Measurements from ENCODE around the gene THEM5.
A peak's percentile ranks its signal among the peaks of the same experiment; 100 is the strongest.
"Not testable (repeated sequence)": the region's sequence is repeated elsewhere in the genome, so short reads cannot be mapped to it uniquely, and the experiment has no call there.

THEM5 gene

GRCh38 chr1:151853411-151853943 is at the start of gene THEM5:
Gene THEM5, minus strand, starts transcription at chr1:151853712. Its CDS starts 147 bp downstream, at chr1:151853565.
- H3K4me3 ChIP-seq (ENCODE audit: low read depth, low read length) = no peak within 1 kb of the TSS
- no peak for DNase-seq (ENCODE audit: low read depth, low spot score)
- in situ Hi-C loops (cut with HindIII; ENCODE audit: low sequenced_read_pairs) = no loop called here
- TF ChIP-seq CTCF (IDR thresholded peaks at IDR 0.05; ENCODE audit: low read depth, low read length) = no peak

GRCh38 chr1:151902858-151903257 is 49.3 kb upstream of the THEM5 start:
- no peak overlapping the region for H3K4me3 ChIP-seq (ENCODE audit: low read depth, low read length)
- no peak for TF ChIP-seq CTCF (IDR thresholded peaks at IDR 0.05; ENCODE audit: low read depth, low read length)
- no peak for DNase-seq (ENCODE audit: low read depth, low spot score)
- in situ Hi-C loops (cut with HindIII; ENCODE audit: low sequenced_read_pairs) = loop anchor here (25.0 kb wide), 1 partner anchor 109 kb away; no protein-coding TSS in a partner anchor

- in situ Hi-C loops (cut with HindIII; ENCODE audit: low sequenced_read_pairs) = loop anchor here (25.0 kb wide), 1 partner anchor 111 kb away; no protein-coding TSS in a partner anchor
- H3K4me3 ChIP-seq (ENCODE audit: low read depth, low read length); DNase-seq (ENCODE audit: low read depth, low spot score): not testable (repeated sequence)
Measured at GRCh38 chr1:151900804-151901203, 47.3 kb upstream of the THEM5 start.

- DNase-seq (ENCODE audit: low read depth, low spot score) = no peak
- H3K4me3 ChIP-seq (ENCODE audit: low read depth, low read length) = no peak overlapping the region
- in situ Hi-C loops (cut with HindIII; ENCODE audit: low sequenced_read_pairs) = no loop called here
- TF ChIP-seq CTCF (IDR thresholded peaks at IDR 0.05; ENCODE audit: low read depth, low read length) = no peak
Measured at GRCh38 chr1:151898519-151898991, 45.0 kb upstream of the THEM5 start.

GRCh38 chr1:151897991-151898431 is 44.5 kb upstream of the THEM5 start:
- no peak overlapping the region for H3K4me3 ChIP-seq (ENCODE audit: low read depth, low read length)
- DNase-seq (ENCODE audit: low read depth, low spot score) = no peak
- in situ Hi-C loops (cut with HindIII; ENCODE audit: low sequenced_read_pairs) = no loop called here
- no peak for TF ChIP-seq CTCF (IDR thresholded peaks at IDR 0.05; ENCODE audit: low read depth, low read length)

- DNase-seq (ENCODE audit: low read depth, low spot score) = no peak
- no peak for TF ChIP-seq CTCF (IDR thresholded peaks at IDR 0.05; ENCODE audit: low read depth, low read length)
- in situ Hi-C loops (cut with HindIII; ENCODE audit: low sequenced_read_pairs) = no loop called here
- no peak overlapping the region for H3K4me3 ChIP-seq (ENCODE audit: low read depth, low read length)
Measured at GRCh38 chr1:151893176-151893924, 39.8 kb upstream of the THEM5 start.

- in situ Hi-C loops (cut with HindIII; ENCODE audit: low sequenced_read_pairs) = no loop called here
- H3K4me3 ChIP-seq (ENCODE audit: low read depth, low read length) = no peak overlapping the region
- TF ChIP-seq CTCF (IDR thresholded peaks at IDR 0.05; ENCODE audit: low read depth, low read length) = no peak
- DNase-seq (ENCODE audit: low read depth, low spot score) = peak; percentile 37
Measured at GRCh38 chr1:151892190-151892589, 38.7 kb upstream of the THEM5 start.
